GM23338 (cell line): Measurements from ENCODE around the gene PRKAA1. TPM values are rescaled to one million over a fixed set of nuclear protein-coding genes. Genes with fewer than 3 reads are reported as not detected.

ENCODE experiments used
- ATAC-seq: fragments of 200-7000 bp; cut with Tn5 transposase; 3 replicates; pipeline ENCODE4 v1.9.1; 2020
- DNase-seq: peaks from one replicate; pipeline ENCODE4 v3.0.0-alpha.2; 2015; ENCODE audit warnings: low spot score
- H2AFZ ChIP-seq: fragments of 200-600 bp; sonication (generic); 2 replicates; pipeline ENCODE4 v1.8.0; 2016; ENCODE audit warnings: antibody characterized with exemption, mild to moderate bottlenecking, moderate library complexity
- H3F3A ChIP-seq: fragments of 200-600 bp; sonication (generic); replicated peaks from 2 replicates; pipeline ENCODE4 v1.8.0; 2017; ENCODE audit warnings: antibody characterized with exemption, mixed run types, low read depth
- H3K27ac ChIP-seq: fragments of 200-600 bp; sonication (generic); 2 replicates; pipeline ENCODE4 v1.6.1; 2016; ENCODE audit warnings: low read depth
- H3K27me3 ChIP-seq: fragments of 200-600 bp; sonication (generic); 2 replicates; pipeline ENCODE4 v1.8.0; 2016; ENCODE audit warnings: mild to moderate bottlenecking, mixed run types, moderate library complexity; ENCODE audit not compliant: insufficient read depth
- H3K36me3 ChIP-seq: fragments of 200-600 bp; sonication (generic); 2 replicates; pipeline ENCODE4 v1.8.0; 2016; ENCODE audit warnings: mild to moderate bottlenecking; ENCODE audit not compliant: insufficient read depth
- H3K4me1 ChIP-seq: fragments of 200-600 bp; sonication (generic); 2 replicates; pipeline ENCODE4 v1.8.0; 2016; ENCODE audit warnings: mild to moderate bottlenecking, moderate library complexity; ENCODE audit not compliant: insufficient read depth
- H3K4me2 ChIP-seq: fragments of 200-600 bp; sonication (generic); 2 replicates; pipeline ENCODE4 v1.7.1; 2017; ENCODE audit warnings: mixed run types
- H3K4me3 ChIP-seq: fragments of 200-600 bp; sonication (generic); 2 replicates; pipeline ENCODE4 v1.6.1; 2016; ENCODE audit warnings: mixed run types
- H3K79me2 ChIP-seq: fragments of 200-600 bp; sonication (generic); replicated peaks from 2 replicates; pipeline ENCODE4 v1.8.0; 2017; ENCODE audit warnings: mild to moderate bottlenecking; ENCODE audit not compliant: insufficient read depth
- H3K9me2 ChIP-seq: fragments of 200-600 bp; sonication (generic); 2 replicates; pipeline ENCODE4 v1.8.0; 2017; ENCODE audit not compliant: insufficient read depth
- H4K20me1 ChIP-seq: fragments of 200-600 bp; sonication (generic); replicated peaks from 2 replicates; pipeline ENCODE4 v1.8.0; 2017; ENCODE audit warnings: mild to moderate bottlenecking; ENCODE audit not compliant: insufficient read depth
- H3K27ac Mint-ChIP-seq: 2 replicates; pipeline ENCODE4 v1.8.0; 2020; ENCODE audit warnings: inconsistent platforms, mild to moderate bottlenecking, moderate library complexity, mixed read lengths
- H3K27me3 Mint-ChIP-seq: 3 replicates; pipeline ENCODE4 v1.8.0; 2022; ENCODE audit warnings: low read depth, mild to moderate bottlenecking, moderate library complexity, mixed read lengths, inconsistent platforms; ENCODE audit not compliant: insufficient read depth, poor library complexity
- H3K36me3 Mint-ChIP-seq: 3 replicates; pipeline ENCODE4 v1.8.0; 2021; ENCODE audit warnings: low read depth, mild to moderate bottlenecking, inconsistent platforms, moderate library complexity, mixed read lengths
- H3K4me1 Mint-ChIP-seq: 3 replicates; pipeline ENCODE4 v1.8.0; 2020; ENCODE audit warnings: mild to moderate bottlenecking, inconsistent platforms, mixed read lengths
- H3K4me3 Mint-ChIP-seq: 3 replicates; pipeline ENCODE4 v1.8.0; 2021; ENCODE audit warnings: moderate library complexity, mild to moderate bottlenecking, inconsistent platforms, mixed read lengths
- H3K9me3 Mint-ChIP-seq: 3 replicates; pipeline ENCODE4 v1.8.0; 2020; ENCODE audit warnings: moderate library complexity, mild to moderate bottlenecking, inconsistent platforms, mixed read lengths
- CREB1 ChIP-seq: fragments of 250-450 bp; sonication (Bioruptor Pico); IDR thresholded peaks from 2 replicates; pipeline ENCODE4 v1.5.0; 2020; ENCODE audit warnings: low read depth, mild to moderate bottlenecking, moderate library complexity
- CTCF ChIP-seq, 2 experiments: fragments of 200-600 bp in 1 of 2; sonication (generic) in 1 of 2; conservative IDR thresholded peaks; 2 replicates each; pipeline versions ENCODE4 v1.5.1 to v1.6.1; 2016 to 2017; ENCODE audit warnings: antibody characterized with exemption in 2 of 2, low read depth in 2 of 2, mild to moderate bottlenecking in 2 of 2, moderate library complexity in 1 of 2
- ETS1 ChIP-seq: IDR thresholded peaks from 2 replicates; pipeline ENCODE4 v1.6.1; 2016; ENCODE audit warnings: antibody characterized with exemption
- EZH2 ChIP-seq: fragments of 200-600 bp; sonication (generic); IDR thresholded peaks from one replicate; pipeline ENCODE4 v1.8.0; 2017; ENCODE audit warnings: antibody characterized with exemption, mild to moderate bottlenecking, low read depth; ENCODE audit not compliant: unreplicated experiment
- EZH2phosphoT487 ChIP-seq: fragments of 200-600 bp; sonication (generic); IDR thresholded peaks from one replicate; pipeline ENCODE4 v1.8.1; 2018; ENCODE audit warnings: antibody characterized with exemption; ENCODE audit not compliant: unreplicated experiment
- JUNB ChIP-seq: IDR thresholded peaks from one replicate; pipeline ENCODE4 v1.6.1; 2016; ENCODE audit warnings: antibody characterized with exemption; ENCODE audit not compliant: unreplicated experiment
- REST ChIP-seq: IDR thresholded peaks from one replicate; pipeline ENCODE4 v1.6.1; 2018; ENCODE audit warnings: antibody characterized with exemption; ENCODE audit not compliant: unreplicated experiment
- STAT1 ChIP-seq: IDR thresholded peaks from one replicate; pipeline ENCODE4 v1.6.1; 2016; ENCODE audit warnings: antibody characterized with exemption; ENCODE audit not compliant: unreplicated experiment
- ZNF114 ChIP-seq: fragments of 250-450 bp; sonication (Bioruptor Pico); IDR thresholded peaks from 2 replicates; pipeline ENCODE4 v1.5.0; 2020; ENCODE audit warnings: mild to moderate bottlenecking, moderate library complexity
- ZNF462 ChIP-seq: fragments of 250-450 bp; sonication (Bioruptor Pico); IDR thresholded peaks from 2 replicates; pipeline ENCODE4 v1.5.0; 2020; ENCODE audit warnings: mild to moderate bottlenecking, moderate library complexity
- polyA plus RNA-seq: library from polyadenylated mRNA; unstranded; fragments of >200 nt; fragmentation: Nextera tagmentation; extraction: Ambion mirVana; gene quantifications from 2 replicates; pipeline ENCODE4 v1.2.1, GENCODE V29; 2016
- total RNA-seq: library from RNA; depleted of rRNA; stranded (reverse); fragments of >200 nt; shearing (Covaris generic); gene quantifications from 2 replicates; pipeline ENCODE4 v1.2.3, GENCODE V29; 2014

PRKAA1 gene
- total and polyA plus RNA-seq, 2 experiments from 2014 or later = 10.3 to 35.0 TPM

GRCh38 chr5:40828690-40829661 is 30.8 kb upstream of the PRKAA1 start:
- no peak overlapping the region for H2AFZ ChIP-seq
- peaks cover 80% of the 10 kb centered on the region for H3K36me3 ChIP-seq
- peaks cover 4% of the 10 kb centered on the region; the same call in 1 of the 3 replicates for H3K9me3 Mint-ChIP-seq
- peaks cover 57% of the 10 kb centered on the region for H4K20me1 ChIP-seq
- peaks cover 33% of the 10 kb centered on the region for H3K27me3 Mint-ChIP-seq
- no peak for ATAC-seq
- TF ChIP-seq EZH2phosphoT487 (no peak), CREB1 (CRISPR knock-in tag) (no peak), EZH2 (no peak), ETS1 (no peak), ZNF462 (CRISPR knock-in tag) (no peak), REST (no peak), JUNB (no peak), STAT1 (no peak), ZNF114 (CRISPR knock-in tag) (no peak), CTCF (conservative IDR thresholded peaks at IDR 0.05; ENCODE audit: low read depth in 2 of 2) (no peak)
- no peak overlapping the region for H3K4me2 ChIP-seq
- peaks cover 52% of the 10 kb centered on the region for H3K79me2 ChIP-seq
- H3K4me3 Mint-ChIP-seq = 0 out of 3 replicates have a peak overlapping the region, but pooled peaks have one; percentile 1
- peaks cover 19% of the 10 kb centered on the region for H3K4me1 ChIP-seq
- 0 out of 2 replicates have a peak overlapping the region, but pooled peaks have one; percentile 11 for H3K4me3 ChIP-seq
- H3K27ac ChIP-seq = peak overlapping the region; percentile 94
- peak overlapping the region; percentile 66 for H3K27ac Mint-ChIP-seq
- no peaks in the 10 kb centered on the region for H3K9me2 ChIP-seq
- peaks cover 76% of the 10 kb centered on the region for H3F3A ChIP-seq
- peaks cover 87% of the 10 kb centered on the region for H3K36me3 Mint-ChIP-seq
- H3K4me1 Mint-ChIP-seq = peaks cover 40% of the 10 kb centered on the region
- no peaks in the 10 kb centered on the region for H3K27me3 ChIP-seq
- no peak for DNase-seq
